ENCODE data around the gene PHF21A. TPM values are rescaled to one million over a fixed set of nuclear protein-coding genes. Genes with fewer than 3 reads are reported as not detected.
A peak's percentile ranks its signal among the peaks of the same experiment; 100 is the strongest.

PHF21A gene
- total and polyA plus RNA-seq, 8 donors: 36.2 to 77.3 (median 69.3) TPM

GRCh38 chr11:46121724-46122477, 647 bp upstream of the PHF21A start:
- TF ChIP-seq CTCF (IDR thresholded peaks at IDR 0.05): no peak
- intact Hi-C loops (cut with DNase I): loop anchor here in 1 of 2 donors (10.0 kb wide), 1 partner anchor 113 kb away; no protein-coding TSS in a partner anchor
- peak; percentile 32 for ATAC-seq

GRCh38 chr11:46120346-46121300, 631 bp downstream of the PHF21A start:
- peak in 3 of 4 donors; percentile 43 to 82 (median 78) for DNase-seq
- H3K27me3 ChIP-seq: no peaks in the 10 kb centered on the region
- peak; percentile 63 for ATAC-seq

More at GRCh38 chr11:46121724-46122477, 647 bp upstream of the PHF21A start:
- DNase-seq: peak; percentile 80 to 90 (median 88)
- peak overlapping the region; percentile 55 to 73 for H3K4me3 ChIP-seq
- H3K27me3 ChIP-seq: no peaks in the 10 kb centered on the region
- H3K36me3 ChIP-seq: no peaks in the 10 kb centered on the region
- H3K4me1 ChIP-seq: peaks cover 22 to 38% of the 10 kb centered on the region in 2 donors
- H3K27ac ChIP-seq: peak overlapping the region; percentile 96 to 97
- no peaks in the 10 kb centered on the region for H3K9me3 ChIP-seq

GRCh38 chr11:46119352-46120216, 1.7 kb downstream of the PHF21A start:
- DNase-seq (peak; percentile 63 to 81 (median 78)), ATAC-seq (peak; percentile 21)
- Histone ChIP-seq H3K9me3 (no peaks in the 10 kb centered on the region), H3K27ac (peak overlapping the region; percentile 96 to 97), H3K4me3 (peak overlapping the region; percentile 50 to 73), H3K4me1 (peaks cover 31 to 61% of the 10 kb centered on the region in 2 donors), H3K36me3 (no peaks in the 10 kb centered on the region), H3K27me3 (no peaks in the 10 kb centered on the region)
- TF ChIP-seq CTCF (IDR thresholded peaks at IDR 0.05): no peak
- intact Hi-C loops (cut with DNase I): loop anchor here in 1 of 2 donors (10.0 kb wide), 1 partner anchor 115 kb away; no protein-coding TSS in a partner anchor

More at GRCh38 chr11:46120346-46121300, 631 bp downstream of the PHF21A start:
- Histone ChIP-seq H3K36me3 (no peaks in the 10 kb centered on the region), H3K4me3 (peak overlapping the region; percentile 50 to 73), H3K9me3 (no peaks in the 10 kb centered on the region), H3K4me1 (peaks cover 31 to 51% of the 10 kb centered on the region in 2 donors), H3K27ac (peak overlapping the region; percentile 96 to 97)
- intact Hi-C loops (cut with DNase I): loop anchor here in 1 of 2 donors (10.0 kb wide), 1 partner anchor 114 kb away; no protein-coding TSS in a partner anchor
- no peak for TF ChIP-seq CTCF (IDR thresholded peaks at IDR 0.05)

GRCh38 chr11:46118702-46119351, 2.4 kb downstream of the PHF21A start:
- ATAC-seq (no peak), DNase-seq (no peak)
- H3K9me3 ChIP-seq: no peaks in the 10 kb centered on the region
- intact Hi-C loops (cut with DNase I): no loop called here
- H3K4me1 ChIP-seq: peaks cover 31 to 69% of the 10 kb centered on the region in 2 donors
- H3K36me3 ChIP-seq: no peaks in the 10 kb centered on the region
- TF ChIP-seq CTCF (IDR thresholded peaks at IDR 0.05): no peak
- H3K27me3 ChIP-seq: no peaks in the 10 kb centered on the region
- H3K27ac ChIP-seq: peak overlapping the region; percentile 96 to 97
- peak overlapping the region; percentile 50 to 73 for H3K4me3 ChIP-seq
